ENCODE results near the gene MCRIP2.

DNA sequence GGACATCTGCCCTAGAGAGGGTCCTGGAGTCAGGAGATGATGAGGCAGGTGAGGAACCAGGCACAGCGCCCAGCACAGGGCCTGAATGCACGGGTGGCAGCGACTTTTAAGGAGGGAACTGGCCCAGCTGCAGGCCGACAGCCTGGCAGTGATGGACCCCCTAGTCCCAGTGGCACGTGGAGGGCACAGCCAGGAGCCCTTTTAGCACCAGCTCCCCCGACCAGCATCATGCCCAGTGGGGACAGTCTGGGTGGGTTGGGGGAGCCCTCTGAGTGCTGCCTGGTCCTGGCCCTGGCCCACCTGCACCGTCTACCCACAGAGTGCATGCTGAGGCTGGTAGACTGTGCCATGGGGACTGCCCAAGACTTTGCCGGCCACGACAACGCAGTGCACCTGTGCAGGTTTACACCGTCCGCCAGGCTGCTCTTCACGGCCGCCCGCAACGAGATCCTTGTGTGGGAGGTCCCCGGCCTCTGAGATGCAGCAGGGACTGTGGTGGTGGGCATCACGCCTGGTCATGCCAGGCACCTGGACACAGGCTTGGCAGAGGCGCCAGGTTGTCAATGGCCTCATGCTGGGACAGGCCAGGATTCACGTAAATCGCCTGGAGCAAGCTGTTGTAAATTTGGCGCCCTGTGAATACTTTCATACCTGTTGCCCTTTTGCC, 25.6 kb downstream of the MCRIP2 start:
- TF ChIP-seq, protein P1, sequence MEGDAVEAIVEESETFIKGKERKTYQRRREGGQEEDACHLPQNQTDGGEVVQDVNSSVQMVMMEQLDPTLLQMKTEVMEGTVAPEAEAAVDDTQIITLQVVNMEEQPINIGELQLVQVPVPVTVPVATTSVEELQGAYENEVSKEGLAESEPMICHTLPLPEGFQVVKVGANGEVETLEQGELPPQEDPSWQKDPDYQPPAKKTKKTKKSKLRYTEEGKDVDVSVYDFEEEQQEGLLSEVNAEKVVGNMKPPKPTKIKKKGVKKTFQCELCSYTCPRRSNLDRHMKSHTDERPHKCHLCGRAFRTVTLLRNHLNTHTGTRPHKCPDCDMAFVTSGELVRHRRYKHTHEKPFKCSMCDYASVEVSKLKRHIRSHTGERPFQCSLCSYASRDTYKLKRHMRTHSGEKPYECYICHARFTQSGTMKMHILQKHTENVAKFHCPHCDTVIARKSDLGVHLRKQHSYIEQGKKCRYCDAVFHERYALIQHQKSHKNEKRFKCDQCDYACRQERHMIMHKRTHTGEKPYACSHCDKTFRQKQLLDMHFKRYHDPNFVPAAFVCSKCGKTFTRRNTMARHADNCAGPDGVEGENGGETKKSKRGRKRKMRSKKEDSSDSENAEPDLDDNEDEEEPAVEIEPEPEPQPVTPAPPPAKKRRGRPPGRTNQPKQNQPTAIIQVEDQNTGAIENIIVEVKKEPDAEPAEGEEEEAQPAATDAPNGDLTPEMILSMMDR (IDR thresholded peaks at IDR 0.05) = no peak
- TF ChIP-seq POLR2AphosphoS5 (IDR thresholded peaks at IDR 0.05) = no peak

All from sigmoid colon (tissue), 4 donors.